Activated T-helper 17 cell treated with anti-CD3 and anti-CD28 coated beads, Interleukin-2, amount 50 U/mL, for 72 hours (primary cell): ENCODE measurements around the gene GSTO1. TPM values are rescaled to one million over a fixed set of nuclear protein-coding genes. Genes with fewer than 3 reads are reported as not detected.

Source experiments
- ATAC-seq: fragments of 150-1000 bp; cut with Tn5 transposase; replicated peaks from 2 replicates; pipeline ENCODE4 v1.10.0; 2021; ENCODE audit warnings: mild to moderate bottlenecking, moderate library complexity
- H3K27ac Mint-ChIP-seq: one replicate; pipeline ENCODE4 v1.8.0; 2022; ENCODE audit warnings: mixed read lengths
- H3K27me3 Mint-ChIP-seq: one replicate; pipeline ENCODE4 v1.8.0; 2022; ENCODE audit warnings: mixed read lengths
- H3K36me3 Mint-ChIP-seq: one replicate; pipeline ENCODE4 v1.8.0; 2022; ENCODE audit warnings: low read depth, mild to moderate bottlenecking, mixed read lengths
- H3K4me1 Mint-ChIP-seq: one replicate; pipeline ENCODE4 v1.8.0; 2022; ENCODE audit warnings: mixed read lengths
- H3K4me3 Mint-ChIP-seq: one replicate; pipeline ENCODE4 v1.8.0; 2022; ENCODE audit warnings: mild to moderate bottlenecking, mixed read lengths
- H3K9me3 Mint-ChIP-seq: one replicate; pipeline ENCODE4 v1.8.0; 2022; ENCODE audit warnings: mixed read lengths
- total RNA-seq, 2 donors: library from RNA; stranded (reverse); gene quantifications; one replicate each; pipeline ENCODE4 v1.2.3, GENCODE V29; 2022

GSTO1 gene
- total RNA-seq, 2 donors from 2014 or later = 226 to 258 TPM

- no peak for ATAC-seq
- no peaks in the 10 kb centered on the region for H3K27me3 Mint-ChIP-seq
- peaks cover 5% of the 10 kb centered on the region for H3K4me1 Mint-ChIP-seq
- no peak overlapping the region for H3K4me3 Mint-ChIP-seq
- H3K36me3 Mint-ChIP-seq = peaks cover 32% of the 10 kb centered on the region
- no peak overlapping the region for H3K27ac Mint-ChIP-seq
- no peaks in the 10 kb centered on the region for H3K9me3 Mint-ChIP-seq
These were observed 60.8 kb downstream of the GSTO1 start for GRCh38 chr10:104315486-104315921.

GRCh38 chr10:104316321-104317099, 61.8 kb downstream of the GSTO1 start:
- H3K4me3 Mint-ChIP-seq = no peak overlapping the region
- ATAC-seq = no peak

More at GRCh38 chr10:104316321-104317099, 61.8 kb downstream of the GSTO1 start:
- Mint-ChIP-seq H3K4me1 (peaks cover 6% of the 10 kb centered on the region), H3K27ac (no peak overlapping the region), H3K9me3 (no peaks in the 10 kb centered on the region), H3K36me3 (peaks cover 32% of the 10 kb centered on the region), H3K27me3 (no peaks in the 10 kb centered on the region)

Other genes with a start within 250 kb of the GSTO1 start
- gene COL17A1, start 169.0 kb upstream of the GSTO1 start, total RNA-seq = not detected
- 10 to 100 TPM; 12.4 to 14.3 TPM for gene SFR1, start 132.7 kb upstream of the GSTO1 start, total RNA-seq
- gene CFAP43, start 22.5 kb upstream of the GSTO1 start, total RNA-seq = under 1 TPM in 1 of 2 donors, not detected in 1; 0.16 TPM
- 1 to 10 TPM in 1 of 2 donors, under 1 TPM in 1; 0.28 to 1.4 TPM for gene GSTO2, start 14.3 kb downstream of the GSTO1 start, total RNA-seq
- gene ITPRIP, start 83.6 kb downstream of the GSTO1 start, total RNA-seq = 10 to 100 TPM; 10.1 to 19.1 TPM
- 1 to 10 TPM; 1.3 to 2.2 TPM for gene CFAP58, start 98.9 kb downstream of the GSTO1 start, total RNA-seq